A673 (cell line): ENCODE data around the gene CAPZB. TPM values are rescaled to one million over a fixed set of nuclear protein-coding genes. Genes with fewer than 3 reads are reported as not detected.

Experiments
- BruUV-seq: library from RNA; stranded (reverse); fragments of 400-500 nt; replicated peaks from 2 replicates; lab custom pipeline; 2021; lab: Mats Ljungman, UMichigan
- CTCF ChIA-PET: fragments of 300-600 bp; sonication (Branson Sonifier 250); formaldehyde crosslinking; loops from one replicate; lab custom pipeline; 2022; ENCODE audit warnings: antibody characterized with exemption; lab: Charles Lee
- POLR2A ChIA-PET: fragments of 300-600 bp; sonication (Branson Sonifier 250); formaldehyde crosslinking; loops from one replicate; lab custom pipeline; 2022; ENCODE audit warnings: antibody characterized with exemption; ENCODE audit not compliant: low non-redundant PET; lab: Charles Lee
- DNase-seq: peaks from one replicate; pipeline ENCODE4 v3.0.0-alpha.2; 2015; ENCODE audit warnings: low spot score
- H3K27ac ChIP-seq: fragments of 200-600 bp; sonication (generic); 2 replicates; pipeline ENCODE4 v1.5.1; 2016; ENCODE audit warnings: mixed run types, low read depth, mild to moderate bottlenecking, mixed read lengths, antibody characterized with exemption, low read length; ENCODE audit not compliant: poor library complexity, severe bottlenecking
- H3K27me3 ChIP-seq: fragments of 200-600 bp; sonication (generic); replicated peaks from 2 replicates; pipeline ENCODE4 v1.6.1; 2017; ENCODE audit warnings: mixed run types, low read depth, mild to moderate bottlenecking, mixed read lengths, antibody characterized with exemption, low read length; ENCODE audit not compliant: insufficient read depth, poor library complexity
- H3K36me3 ChIP-seq: fragments of 200-600 bp; sonication (generic); 2 replicates; pipeline ENCODE4 v1.6.1; 2016; ENCODE audit warnings: mixed run types, mild to moderate bottlenecking, mixed read lengths, antibody characterized with exemption, low read length; ENCODE audit not compliant: insufficient read depth, poor library complexity, severe bottlenecking
- H3K4me1 ChIP-seq: fragments of 200-600 bp; sonication (generic); 2 replicates; pipeline ENCODE4 v1.6.1; 2017; ENCODE audit warnings: mixed run types, mild to moderate bottlenecking, mixed read lengths, antibody characterized with exemption, low read length; ENCODE audit not compliant: insufficient read depth, poor library complexity, severe bottlenecking
- H3K4me3 ChIP-seq: fragments of 200-600 bp; sonication (generic); 2 replicates; pipeline ENCODE4 v1.5.1; 2016; ENCODE audit warnings: low read depth, mixed run types, mild to moderate bottlenecking, mixed read lengths, low read length; ENCODE audit not compliant: poor library complexity, severe bottlenecking
- H3K9me3 ChIP-seq: fragments of 200-600 bp; sonication (generic); 2 replicates; pipeline ENCODE4 v1.6.1; 2016; ENCODE audit warnings: mixed run types, low read depth, mild to moderate bottlenecking, mixed read lengths, antibody characterized with exemption, low read length; ENCODE audit not compliant: poor library complexity, severe bottlenecking
- CTCF ChIP-seq: fragments of 300-800, 200-600 bp; sonication (generic); conservative IDR thresholded peaks from 2 replicates; pipeline ENCODE4 v1.5.1; 2017; ENCODE audit warnings: low read depth, mild to moderate bottlenecking, antibody characterized with exemption, low read length, moderate library complexity, mixed read lengths
- EZH2 ChIP-seq: fragments of 200-600 bp; sonication (generic); IDR thresholded peaks from 2 replicates; pipeline ENCODE4 v1.6.1; 2017; ENCODE audit warnings: borderline replicate concordance, low read depth, mild to moderate bottlenecking, mixed read lengths, antibody characterized with exemption, low read length; ENCODE audit not compliant: poor library complexity, severe bottlenecking
- intact Hi-C: fragments of 100-400 bp; cut with micrococcal nuclease; formaldehyde crosslinking; loops from one replicate; pipeline ENCODE4 v1.10.0; 2022; ENCODE audit not compliant: unreplicated experiment
- total RNA-seq: library from RNA; stranded (reverse); gene quantifications from 2 replicates; pipeline ENCODE4 v1.2.3, GENCODE V29; 2021

CAPZB gene
- total RNA-seq, 1 experiment from 2014 or later, result 214 TPM

GRCh38 chr1:19338323-19338762 is 147.0 kb downstream of the CAPZB start:
- intact Hi-C loops, result no loop called here
- POLR2A ChIA-PET, result no interaction called here

GRCh38 chr1:19337289-19337688 is 148.1 kb downstream of the CAPZB start:
- POLR2A ChIA-PET, result no interaction called here
- CTCF ChIA-PET, result no interaction called here

More at GRCh38 chr1:19338323-19338762, 147.0 kb downstream of the CAPZB start:
- Histone ChIP-seq H3K9me3 (no peaks in the 10 kb centered on the region), H3K4me3 (no peak overlapping the region), H3K4me1 (no peaks in the 10 kb centered on the region), H3K36me3 (no peaks in the 10 kb centered on the region), H3K27ac (no peak overlapping the region), H3K27me3 (no peaks in the 10 kb centered on the region)
- BruUV-seq, result no TSS peak
- CTCF ChIA-PET, result no interaction called here
- TF ChIP-seq CTCF, result no peak
- TF ChIP-seq EZH2, result no peak
- DNase-seq, result no peak

GRCh38 chr1:19336543-19336942 is 148.8 kb downstream of the CAPZB start:
- Histone ChIP-seq H3K4me3 (no peak overlapping the region), H3K36me3 (no peaks in the 10 kb centered on the region), H3K9me3 (no peaks in the 10 kb centered on the region), H3K27me3 (no peaks in the 10 kb centered on the region), H3K27ac (no peak overlapping the region), H3K4me1 (no peaks in the 10 kb centered on the region)
- intact Hi-C loops, result no loop called here
- TF ChIP-seq CTCF (no peak), EZH2 (no peak)
- ChIA-PET CTCF (no interaction called here), POLR2A (no interaction called here)
- no peak for DNase-seq
- BruUV-seq, result no TSS peak

More at GRCh38 chr1:19337289-19337688, 148.1 kb downstream of the CAPZB start:
- intact Hi-C loops, result no loop called here
- H3K9me3 ChIP-seq, result no peaks in the 10 kb centered on the region
- H3K36me3 ChIP-seq, result no peaks in the 10 kb centered on the region
- H3K27me3 ChIP-seq, result no peaks in the 10 kb centered on the region
- H3K27ac ChIP-seq, result no peak overlapping the region
- no peak overlapping the region for H3K4me3 ChIP-seq
- DNase-seq, result no peak
- H3K4me1 ChIP-seq, result no peaks in the 10 kb centered on the region
- TF ChIP-seq CTCF (no peak), EZH2 (no peak)
- no TSS peak for BruUV-seq
